GM23338 (cell line): Measurements from ENCODE around the gene ACTG2. TPM values are rescaled to one million over a fixed set of nuclear protein-coding genes. Genes with fewer than 3 reads are reported as not detected.

Source experiments
- ATAC-seq: fragments of 200-7000 bp; cut with Tn5 transposase; 3 replicates; pipeline ENCODE4 v1.9.1; 2020
- DNase-seq: peaks from one replicate; pipeline ENCODE4 v3.0.0-alpha.2; 2015; ENCODE audit warnings: low spot score
- H2AFZ ChIP-seq: fragments of 200-600 bp; sonication (generic); 2 replicates; pipeline ENCODE4 v1.8.0; 2016; ENCODE audit warnings: antibody characterized with exemption, mild to moderate bottlenecking, moderate library complexity
- H3F3A ChIP-seq: fragments of 200-600 bp; sonication (generic); replicated peaks from 2 replicates; pipeline ENCODE4 v1.8.0; 2017; ENCODE audit warnings: antibody characterized with exemption, mixed run types, low read depth
- H3K27ac ChIP-seq: fragments of 200-600 bp; sonication (generic); 2 replicates; pipeline ENCODE4 v1.6.1; 2016; ENCODE audit warnings: low read depth
- H3K27me3 ChIP-seq: fragments of 200-600 bp; sonication (generic); 2 replicates; pipeline ENCODE4 v1.8.0; 2016; ENCODE audit warnings: mild to moderate bottlenecking, mixed run types, moderate library complexity; ENCODE audit not compliant: insufficient read depth
- H3K36me3 ChIP-seq: fragments of 200-600 bp; sonication (generic); 2 replicates; pipeline ENCODE4 v1.8.0; 2016; ENCODE audit warnings: mild to moderate bottlenecking; ENCODE audit not compliant: insufficient read depth
- H3K4me1 ChIP-seq: fragments of 200-600 bp; sonication (generic); 2 replicates; pipeline ENCODE4 v1.8.0; 2016; ENCODE audit warnings: mild to moderate bottlenecking, moderate library complexity; ENCODE audit not compliant: insufficient read depth
- H3K4me2 ChIP-seq: fragments of 200-600 bp; sonication (generic); 2 replicates; pipeline ENCODE4 v1.7.1; 2017; ENCODE audit warnings: mixed run types
- H3K4me3 ChIP-seq: fragments of 200-600 bp; sonication (generic); 2 replicates; pipeline ENCODE4 v1.6.1; 2016; ENCODE audit warnings: mixed run types
- H3K79me2 ChIP-seq: fragments of 200-600 bp; sonication (generic); replicated peaks from 2 replicates; pipeline ENCODE4 v1.8.0; 2017; ENCODE audit warnings: mild to moderate bottlenecking; ENCODE audit not compliant: insufficient read depth
- H3K9me2 ChIP-seq: fragments of 200-600 bp; sonication (generic); 2 replicates; pipeline ENCODE4 v1.8.0; 2017; ENCODE audit not compliant: insufficient read depth
- H4K20me1 ChIP-seq: fragments of 200-600 bp; sonication (generic); replicated peaks from 2 replicates; pipeline ENCODE4 v1.8.0; 2017; ENCODE audit warnings: mild to moderate bottlenecking; ENCODE audit not compliant: insufficient read depth
- H3K27ac Mint-ChIP-seq: 2 replicates; pipeline ENCODE4 v1.8.0; 2020; ENCODE audit warnings: inconsistent platforms, mild to moderate bottlenecking, moderate library complexity, mixed read lengths
- H3K27me3 Mint-ChIP-seq: 3 replicates; pipeline ENCODE4 v1.8.0; 2022; ENCODE audit warnings: low read depth, mild to moderate bottlenecking, moderate library complexity, mixed read lengths, inconsistent platforms; ENCODE audit not compliant: insufficient read depth, poor library complexity
- H3K36me3 Mint-ChIP-seq: 3 replicates; pipeline ENCODE4 v1.8.0; 2021; ENCODE audit warnings: low read depth, mild to moderate bottlenecking, inconsistent platforms, moderate library complexity, mixed read lengths
- H3K4me1 Mint-ChIP-seq: 3 replicates; pipeline ENCODE4 v1.8.0; 2020; ENCODE audit warnings: mild to moderate bottlenecking, inconsistent platforms, mixed read lengths
- H3K4me3 Mint-ChIP-seq: 3 replicates; pipeline ENCODE4 v1.8.0; 2021; ENCODE audit warnings: moderate library complexity, mild to moderate bottlenecking, inconsistent platforms, mixed read lengths
- H3K9me3 Mint-ChIP-seq: 3 replicates; pipeline ENCODE4 v1.8.0; 2020; ENCODE audit warnings: moderate library complexity, mild to moderate bottlenecking, inconsistent platforms, mixed read lengths
- CREB1 ChIP-seq: fragments of 250-450 bp; sonication (Bioruptor Pico); IDR thresholded peaks from 2 replicates; pipeline ENCODE4 v1.5.0; 2020; ENCODE audit warnings: low read depth, mild to moderate bottlenecking, moderate library complexity
- CTCF ChIP-seq, 2 experiments: fragments of 200-600 bp in 1 of 2; sonication (generic) in 1 of 2; conservative IDR thresholded peaks; 2 replicates each; pipeline versions ENCODE4 v1.5.1 to v1.6.1; 2016 to 2017; ENCODE audit warnings: antibody characterized with exemption in 2 of 2, low read depth in 2 of 2, mild to moderate bottlenecking in 2 of 2, moderate library complexity in 1 of 2
- ETS1 ChIP-seq: IDR thresholded peaks from 2 replicates; pipeline ENCODE4 v1.6.1; 2016; ENCODE audit warnings: antibody characterized with exemption
- EZH2 ChIP-seq: fragments of 200-600 bp; sonication (generic); IDR thresholded peaks from one replicate; pipeline ENCODE4 v1.8.0; 2017; ENCODE audit warnings: antibody characterized with exemption, mild to moderate bottlenecking, low read depth; ENCODE audit not compliant: unreplicated experiment
- EZH2phosphoT487 ChIP-seq: fragments of 200-600 bp; sonication (generic); IDR thresholded peaks from one replicate; pipeline ENCODE4 v1.8.1; 2018; ENCODE audit warnings: antibody characterized with exemption; ENCODE audit not compliant: unreplicated experiment
- JUNB ChIP-seq: IDR thresholded peaks from one replicate; pipeline ENCODE4 v1.6.1; 2016; ENCODE audit warnings: antibody characterized with exemption; ENCODE audit not compliant: unreplicated experiment
- NANOG ChIP-seq: IDR thresholded peaks from 2 replicates; pipeline ENCODE4 v1.6.1; 2016; ENCODE audit warnings: antibody characterized with exemption, borderline replicate concordance
- POLR2AphosphoS5 ChIP-seq: IDR thresholded peaks from 2 replicates; pipeline ENCODE4 v1.6.1; 2016; ENCODE audit warnings: antibody characterized with exemption, low read depth
- STAT1 ChIP-seq: IDR thresholded peaks from one replicate; pipeline ENCODE4 v1.6.1; 2016; ENCODE audit warnings: antibody characterized with exemption; ENCODE audit not compliant: unreplicated experiment
- ZNF114 ChIP-seq: fragments of 250-450 bp; sonication (Bioruptor Pico); IDR thresholded peaks from 2 replicates; pipeline ENCODE4 v1.5.0; 2020; ENCODE audit warnings: mild to moderate bottlenecking, moderate library complexity
- ZNF331 ChIP-seq: fragments of 250-450 bp; sonication (Bioruptor Pico); IDR thresholded peaks from 2 replicates; pipeline ENCODE4 v1.5.0; 2020; ENCODE audit warnings: low read depth, mild to moderate bottlenecking, moderate library complexity
- ZNF462 ChIP-seq: fragments of 250-450 bp; sonication (Bioruptor Pico); IDR thresholded peaks from 2 replicates; pipeline ENCODE4 v1.5.0; 2020; ENCODE audit warnings: mild to moderate bottlenecking, moderate library complexity
- polyA plus RNA-seq: library from polyadenylated mRNA; unstranded; fragments of >200 nt; fragmentation: Nextera tagmentation; extraction: Ambion mirVana; gene quantifications from 2 replicates; pipeline ENCODE4 v1.2.1, GENCODE V29; 2016
- total RNA-seq: library from RNA; depleted of rRNA; stranded (reverse); fragments of >200 nt; shearing (Covaris generic); gene quantifications from 2 replicates; pipeline ENCODE4 v1.2.3, GENCODE V29; 2014
- TF ChIP-seq, protein P1 (sequence below): IDR thresholded peaks from one replicate; pipeline ENCODE4 v1.6.1; 2018; ENCODE audit warnings: antibody characterized with exemption; ENCODE audit not compliant: unreplicated experiment

ACTG2 gene
- total and polyA plus RNA-seq, 2 experiments from 2014 or later = 8.0 to 8.5 TPM

DNA sequence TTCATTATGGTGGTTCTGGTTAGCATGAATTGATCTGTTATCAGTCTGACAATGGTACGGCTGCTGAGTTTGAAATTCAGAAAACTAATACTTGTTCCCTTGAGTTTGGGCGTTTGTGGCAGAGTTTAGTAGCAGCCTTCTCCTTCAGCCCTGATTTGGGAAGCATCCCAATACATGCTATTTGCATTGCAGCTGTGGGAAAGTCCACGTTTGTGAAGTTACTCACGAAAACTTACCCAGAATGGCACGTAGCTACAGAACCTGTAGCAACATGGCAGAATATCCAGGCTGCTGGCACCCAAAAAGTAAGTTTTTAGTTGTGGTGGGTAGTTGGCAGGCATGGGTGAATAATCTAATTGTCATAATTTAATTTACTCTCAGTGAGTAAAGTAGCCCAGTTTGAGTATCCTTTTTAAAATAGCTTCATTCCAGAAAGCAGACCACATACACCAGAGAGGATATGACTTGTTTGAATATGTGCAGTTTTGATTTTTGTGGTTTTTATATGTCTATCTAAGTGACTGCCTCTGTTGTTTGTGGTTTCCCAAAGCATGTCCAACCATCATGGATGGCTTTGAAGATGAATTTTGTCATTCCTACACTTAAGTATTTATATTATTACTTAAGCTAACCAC is 46.0 kb downstream of the ACTG2 start:
- H3K4me3 Mint-ChIP-seq = no peak overlapping the region
- Histone ChIP-seq H4K20me1 (peaks cover 44% of the 10 kb centered on the region), H3K27me3 (no peaks in the 10 kb centered on the region), H3K4me3 (no peak overlapping the region), H3K27ac (no peak overlapping the region), H3K4me1 (no peaks in the 10 kb centered on the region), H3K79me2 (peaks cover 100% of the 10 kb centered on the region), H3F3A (0 out of 2 replicates have a peak, but pooled peaks cover 3% of the 10 kb centered on the region), H3K36me3 (0 out of 2 replicates have a peak, but pooled peaks cover 3% of the 10 kb centered on the region), H3K4me2 (no peak overlapping the region), H2AFZ (no peak overlapping the region), H3K9me2 (no peaks in the 10 kb centered on the region)
- DNase-seq (no peak), ATAC-seq (no peak)
- peaks cover 5% of the 10 kb centered on the region for H3K36me3 Mint-ChIP-seq
- no peaks in the 10 kb centered on the region for H3K27me3 Mint-ChIP-seq
- no peaks in the 10 kb centered on the region for H3K9me3 Mint-ChIP-seq
- TF ChIP-seq ZNF114 (CRISPR knock-in tag) (no peak), POLR2AphosphoS5 (no peak), STAT1 (no peak), EZH2phosphoT487 (no peak), CREB1 (no peak), ZNF331 (no peak), JUNB (no peak), ETS1 (no peak), NANOG (no peak), CTCF (conservative IDR thresholded peaks at IDR 0.05; ENCODE audit: low read depth in 2 of 2) (no peak), EZH2 (no peak), ZNF462 (CRISPR knock-in tag) (no peak)
- TF ChIP-seq, protein P1, sequence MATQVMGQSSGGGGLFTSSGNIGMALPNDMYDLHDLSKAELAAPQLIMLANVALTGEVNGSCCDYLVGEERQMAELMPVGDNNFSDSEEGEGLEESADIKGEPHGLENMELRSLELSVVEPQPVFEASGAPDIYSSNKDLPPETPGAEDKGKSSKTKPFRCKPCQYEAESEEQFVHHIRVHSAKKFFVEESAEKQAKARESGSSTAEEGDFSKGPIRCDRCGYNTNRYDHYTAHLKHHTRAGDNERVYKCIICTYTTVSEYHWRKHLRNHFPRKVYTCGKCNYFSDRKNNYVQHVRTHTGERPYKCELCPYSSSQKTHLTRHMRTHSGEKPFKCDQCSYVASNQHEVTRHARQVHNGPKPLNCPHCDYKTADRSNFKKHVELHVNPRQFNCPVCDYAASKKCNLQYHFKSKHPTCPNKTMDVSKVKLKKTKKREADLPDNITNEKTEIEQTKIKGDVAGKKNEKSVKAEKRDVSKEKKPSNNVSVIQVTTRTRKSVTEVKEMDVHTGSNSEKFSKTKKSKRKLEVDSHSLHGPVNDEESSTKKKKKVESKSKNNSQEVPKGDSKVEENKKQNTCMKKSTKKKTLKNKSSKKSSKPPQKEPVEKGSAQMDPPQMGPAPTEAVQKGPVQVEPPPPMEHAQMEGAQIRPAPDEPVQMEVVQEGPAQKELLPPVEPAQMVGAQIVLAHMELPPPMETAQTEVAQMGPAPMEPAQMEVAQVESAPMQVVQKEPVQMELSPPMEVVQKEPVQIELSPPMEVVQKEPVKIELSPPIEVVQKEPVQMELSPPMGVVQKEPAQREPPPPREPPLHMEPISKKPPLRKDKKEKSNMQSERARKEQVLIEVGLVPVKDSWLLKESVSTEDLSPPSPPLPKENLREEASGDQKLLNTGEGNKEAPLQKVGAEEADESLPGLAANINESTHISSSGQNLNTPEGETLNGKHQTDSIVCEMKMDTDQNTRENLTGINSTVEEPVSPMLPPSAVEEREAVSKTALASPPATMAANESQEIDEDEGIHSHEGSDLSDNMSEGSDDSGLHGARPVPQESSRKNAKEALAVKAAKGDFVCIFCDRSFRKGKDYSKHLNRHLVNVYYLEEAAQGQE = no peak
- no peaks in the 10 kb centered on the region for H3K4me1 Mint-ChIP-seq
- no peak overlapping the region for H3K27ac Mint-ChIP-seq
